ENCODE measurements around the gene TOGARAM1. TPM values are rescaled to one million over a fixed set of nuclear protein-coding genes. Genes with fewer than 3 reads are reported as not detected.

TOGARAM1 gene
- total and polyA plus RNA-seq, 9 of the 15 experiments (the other 6 are each of a cell fraction or from before 2014, with no cell fraction given) = 1.3 to 6.4 (median 3.7) TPM

GRCh38 chr14:45094275-45094674 lies 132.3 kb downstream of the TOGARAM1 start (continued):
- TF ChIP-seq MLX (CRISPR knock-in tag; conservative IDR thresholded peaks at IDR 0.05) = no peak
- no peak for TF ChIP-seq ZBTB9 (CRISPR knock-in tag; IDR thresholded peaks at IDR 0.05)
- TF ChIP-seq MCM5 (IDR thresholded peaks at IDR 0.05; ENCODE audit: low read depth) = no peak
- no peak for TF ChIP-seq SETDB1 (IDR thresholded peaks at IDR 0.05; ENCODE audit: low read length)
- TF ChIP-seq ZNF511 (CRISPR knock-in tag; IDR thresholded peaks at IDR 0.05) = no peak
- no peak for TF ChIP-seq E2F8 (IDR thresholded peaks at IDR 0.05; ENCODE audit: low read depth, partially characterized antibody)
- TF ChIP-seq RCOR1 (IDR thresholded peaks at IDR 0.05; ENCODE audit: borderline replicate concordance in 1 of 2, low read depth in 2 of 2, low read length in 2 of 2) = no peak
- no peak for TF ChIP-seq KLF16 (IDR thresholded peaks at IDR 0.05)
- TF ChIP-seq GMEB1 (CRISPR knock-in tag; IDR thresholded peaks at IDR 0.05) = no peak
- no peak for TF ChIP-seq BCLAF1 (IDR thresholded peaks at IDR 0.05; ENCODE audit: borderline replicate concordance in 1 of 2, control insufficient read depth in 1 of 2, low read depth in 2 of 2, low read length in 1 of 2)
